ENCODE measurements around the gene LHX3. TPM values are rescaled to one million over a fixed set of nuclear protein-coding genes. Genes with fewer than 3 reads are reported as not detected.

The LHX3 gene
- polyA plus RNA-seq, 1 of the 3 experiments (the other 2 are of a cell fraction): not detected

DNA sequence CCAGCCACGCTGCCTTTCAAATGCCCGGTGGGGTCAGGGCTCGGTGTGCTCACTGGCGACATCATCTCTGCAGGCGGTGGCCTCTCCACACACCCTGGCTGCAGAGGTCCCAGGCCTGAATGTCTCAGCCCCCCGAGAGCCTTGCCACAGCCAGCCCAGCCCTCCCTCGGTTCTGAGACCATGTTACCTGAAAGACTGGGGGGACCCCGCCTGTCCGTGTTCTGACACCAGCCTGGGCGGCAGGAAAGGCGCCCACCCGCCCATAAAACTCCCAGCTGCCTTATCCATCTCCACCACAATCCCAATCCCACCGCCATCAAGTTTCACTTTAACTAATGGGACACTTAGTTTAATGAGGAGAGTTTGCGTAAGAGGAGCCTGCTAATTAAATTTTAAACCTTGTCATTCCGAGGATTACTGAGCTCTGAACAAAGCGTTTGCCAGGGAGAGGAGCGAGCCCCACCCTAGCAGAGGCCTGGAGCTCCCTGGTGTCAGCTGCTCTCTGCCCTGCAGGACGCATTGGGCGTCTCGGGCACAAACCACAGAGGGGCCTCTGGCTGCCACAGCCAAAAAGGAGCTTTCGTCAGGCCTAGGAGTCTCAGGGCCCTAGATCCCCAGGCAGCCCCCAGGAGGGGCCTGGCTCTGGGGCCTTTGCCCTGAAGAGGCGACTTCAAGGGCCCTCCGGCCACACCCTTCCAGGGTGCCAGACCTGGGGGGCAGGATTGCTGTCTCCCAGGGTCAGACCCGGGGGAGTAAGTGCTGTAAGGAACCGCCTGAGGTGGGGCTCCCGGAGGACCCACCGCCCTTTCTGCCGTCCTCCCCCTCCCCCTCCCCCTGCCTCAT is 15.3 kb downstream of the LHX3 start:
- no peak for TF ChIP-seq TCF12 (IDR thresholded peaks at IDR 0.05)
- TF ChIP-seq GABPA (IDR thresholded peaks at IDR 0.05; ENCODE audit: low read depth): no peak
- TF ChIP-seq TAF1 (IDR thresholded peaks at IDR 0.05; ENCODE audit: borderline replicate concordance, low read depth, low read length): no peak
- TF ChIP-seq FOSL2 (IDR thresholded peaks at IDR 0.05; ENCODE audit: borderline replicate concordance, low read depth): no peak
- no peak for TF ChIP-seq ELF1 (IDR thresholded peaks at IDR 0.05)
- no peak for TF ChIP-seq FOXM1 (IDR thresholded peaks at IDR 0.05; ENCODE audit: low read depth)
- no peak overlapping the region for H3K27ac ChIP-seq (ENCODE audit: low read depth in 2 of 2, low read length in 1 of 2)
- no peaks in the 10 kb centered on the region for H3K9me3 ChIP-seq
- 27% methylated on average over 26 of the region's 28 CpGs for WGBS (ENCODE audit: low lambda C conversion rate)
- no peaks in the 10 kb centered on the region for H3F3A ChIP-seq (replicated peaks; ENCODE audit: insufficient read depth)
- H2AFZ ChIP-seq (ENCODE audit: low read depth): no peak overlapping the region
- H3K79me2 ChIP-seq (ENCODE audit: insufficient read depth): no peaks in the 10 kb centered on the region
- ChIA-PET CTCF (interaction anchor here (0.7 to 1.8 kb wide), 3 partner anchors 13 to 482 kb away, joined by 3 to 4 read pairs (median 3); no protein-coding TSS in a partner anchor), POLR2A (no interaction called here)
- no peak overlapping the region for H3K4me3 ChIP-seq (ENCODE audit: low read depth in 2 of 2, low read length in 1 of 2)
- DNase-seq: peak; percentile 63
- no peaks in the 10 kb centered on the region for H3K9me2 ChIP-seq
- H3K4me1 ChIP-seq (ENCODE audit: control insufficient read depth in 1 of 2, insufficient read depth in 2 of 2, low read depth in 1 of 2, low read length in 1 of 2): no peaks in the 10 kb centered on the region
- no peaks in the 10 kb centered on the region for H4K20me1 ChIP-seq (ENCODE audit: insufficient read depth)
- H3K9ac ChIP-seq: no peak overlapping the region
- peak overlapping the region; percentile 15; the same call in 1 of the 2 replicates for H3K4me2 ChIP-seq
- H3K27me3 ChIP-seq (ENCODE audit: insufficient read depth): peaks cover 91% of the 10 kb centered on the region
- no peaks in the 10 kb centered on the region for H3K36me3 ChIP-seq (replicated peaks in 1 of 2; ENCODE audit: control insufficient read depth in 1 of 2, insufficient read depth in 2 of 2, low read length in 1 of 2)

DNA sequence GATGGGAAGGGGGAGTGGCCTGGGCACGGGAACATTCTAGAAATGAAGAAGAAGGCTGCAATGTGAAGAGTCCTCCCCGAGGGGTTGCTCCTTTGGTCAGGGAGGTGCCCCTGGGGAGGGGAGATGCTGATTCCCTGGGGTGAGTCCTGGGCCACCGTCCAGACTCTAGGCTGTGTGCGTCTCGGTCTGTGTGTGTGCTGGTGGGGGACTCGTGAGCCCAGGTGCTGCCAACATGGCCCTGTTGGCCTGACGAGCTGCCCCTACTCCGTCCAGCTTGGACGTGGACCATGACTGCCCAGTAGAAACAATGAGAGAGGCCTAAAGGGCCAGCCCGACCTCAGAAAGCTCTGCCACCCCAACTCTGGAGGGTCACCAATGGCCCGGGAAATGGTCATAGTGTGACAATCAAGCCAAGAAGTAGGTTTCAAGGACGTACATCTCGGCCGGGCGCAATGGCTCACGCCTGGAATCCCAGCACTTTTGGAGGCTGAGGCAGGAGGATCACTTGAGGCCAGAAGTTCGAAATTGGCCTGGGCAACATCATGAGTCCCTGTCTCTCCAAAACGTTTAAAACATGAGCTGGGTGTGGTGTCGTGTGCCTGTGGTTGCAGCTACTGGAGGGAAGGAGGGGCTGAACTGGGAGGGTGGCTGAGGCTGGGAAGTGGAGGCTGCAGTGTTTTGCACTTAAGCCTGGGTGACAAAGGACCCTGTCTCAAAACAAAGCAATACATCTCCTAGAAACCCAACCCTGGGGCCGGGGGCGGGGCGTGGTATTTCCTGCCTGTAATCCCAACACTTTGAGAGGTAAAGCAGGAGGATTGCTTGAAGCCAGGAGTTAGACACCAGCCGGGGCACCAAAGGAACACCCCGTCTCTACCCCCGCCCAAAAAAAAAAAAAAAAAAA is 17.0 kb downstream of the LHX3 start:
- H3K9me3 ChIP-seq: no peaks in the 10 kb centered on the region
- H3K36me3 ChIP-seq (replicated peaks in 1 of 2; ENCODE audit: control insufficient read depth in 1 of 2, insufficient read depth in 2 of 2, low read length in 1 of 2): no peaks in the 10 kb centered on the region
- TF ChIP-seq CHD2 (IDR thresholded peaks at IDR 0.05; ENCODE audit: low read length, partially characterized antibody) (no peak), NRF1 (IDR thresholded peaks at IDR 0.05; ENCODE audit: low read depth, low read length) (no peak), MXI1 (IDR thresholded peaks at IDR 0.05; ENCODE audit: low read depth, low read length) (no peak), FOXJ3 (CRISPR knock-in tag; IDR thresholded peaks at IDR 0.05) (no peak), GATA2 (CRISPR knock-in tag; IDR thresholded peaks at IDR 0.05) (no peak), SMC3 (IDR thresholded peaks at IDR 0.05; ENCODE audit: low read depth, low read length) (no peak), RAD21 (IDR thresholded peaks at IDR 0.05; ENCODE audit: low read length) (no peak), TEAD4 (IDR thresholded peaks at IDR 0.05; ENCODE audit: borderline replicate concordance, insufficient read depth) (no peak), NFIC (IDR thresholded peaks at IDR 0.05; ENCODE audit: borderline replicate concordance) (no peak), MEF2A (IDR thresholded peaks at IDR 0.05; ENCODE audit: borderline replicate concordance, low read depth) (no peak), SIN3A (IDR thresholded peaks at IDR 0.05; ENCODE audit: borderline replicate concordance, low read depth, low read length) (no peak), YY1 (IDR thresholded peaks at IDR 0.05; ENCODE audit: low read depth) (no peak), FOXM1 (IDR thresholded peaks at IDR 0.05; ENCODE audit: low read depth) (no peak), TAF1 (IDR thresholded peaks at IDR 0.05; ENCODE audit: borderline replicate concordance, low read depth, low read length) (no peak), RCOR1 (IDR thresholded peaks at IDR 0.05; ENCODE audit: low read length) (no peak), GABPA (IDR thresholded peaks at IDR 0.05; ENCODE audit: low read depth) (no peak)
- TF ChIP-seq, protein P1, sequence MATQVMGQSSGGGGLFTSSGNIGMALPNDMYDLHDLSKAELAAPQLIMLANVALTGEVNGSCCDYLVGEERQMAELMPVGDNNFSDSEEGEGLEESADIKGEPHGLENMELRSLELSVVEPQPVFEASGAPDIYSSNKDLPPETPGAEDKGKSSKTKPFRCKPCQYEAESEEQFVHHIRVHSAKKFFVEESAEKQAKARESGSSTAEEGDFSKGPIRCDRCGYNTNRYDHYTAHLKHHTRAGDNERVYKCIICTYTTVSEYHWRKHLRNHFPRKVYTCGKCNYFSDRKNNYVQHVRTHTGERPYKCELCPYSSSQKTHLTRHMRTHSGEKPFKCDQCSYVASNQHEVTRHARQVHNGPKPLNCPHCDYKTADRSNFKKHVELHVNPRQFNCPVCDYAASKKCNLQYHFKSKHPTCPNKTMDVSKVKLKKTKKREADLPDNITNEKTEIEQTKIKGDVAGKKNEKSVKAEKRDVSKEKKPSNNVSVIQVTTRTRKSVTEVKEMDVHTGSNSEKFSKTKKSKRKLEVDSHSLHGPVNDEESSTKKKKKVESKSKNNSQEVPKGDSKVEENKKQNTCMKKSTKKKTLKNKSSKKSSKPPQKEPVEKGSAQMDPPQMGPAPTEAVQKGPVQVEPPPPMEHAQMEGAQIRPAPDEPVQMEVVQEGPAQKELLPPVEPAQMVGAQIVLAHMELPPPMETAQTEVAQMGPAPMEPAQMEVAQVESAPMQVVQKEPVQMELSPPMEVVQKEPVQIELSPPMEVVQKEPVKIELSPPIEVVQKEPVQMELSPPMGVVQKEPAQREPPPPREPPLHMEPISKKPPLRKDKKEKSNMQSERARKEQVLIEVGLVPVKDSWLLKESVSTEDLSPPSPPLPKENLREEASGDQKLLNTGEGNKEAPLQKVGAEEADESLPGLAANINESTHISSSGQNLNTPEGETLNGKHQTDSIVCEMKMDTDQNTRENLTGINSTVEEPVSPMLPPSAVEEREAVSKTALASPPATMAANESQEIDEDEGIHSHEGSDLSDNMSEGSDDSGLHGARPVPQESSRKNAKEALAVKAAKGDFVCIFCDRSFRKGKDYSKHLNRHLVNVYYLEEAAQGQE (IDR thresholded peaks at IDR 0.05; ENCODE audit: low read depth, low read length): no peak
- CTCF ChIA-PET: interaction anchor here (0.7 to 6.9 kb wide), 8 partner anchors 9 to 183 kb away, joined by 3 to 69 read pairs (median 3); no protein-coding TSS in a partner anchor
- H3K27me3 ChIP-seq (ENCODE audit: insufficient read depth): peaks cover 97% of the 10 kb centered on the region
- H4K20me1 ChIP-seq (ENCODE audit: insufficient read depth): no peaks in the 10 kb centered on the region
- H3K27ac ChIP-seq (ENCODE audit: low read depth in 2 of 2, low read length in 1 of 2): no peak overlapping the region
- 25% methylated on average over 24 of the region's 25 CpGs for WGBS (ENCODE audit: low lambda C conversion rate)
- H3K9ac ChIP-seq: no peak overlapping the region
- no peaks in the 10 kb centered on the region for H3K9me2 ChIP-seq
- no peak overlapping the region for H3K4me3 ChIP-seq (ENCODE audit: low read depth in 2 of 2, low read length in 1 of 2)
- no peaks in the 10 kb centered on the region for H3F3A ChIP-seq (replicated peaks; ENCODE audit: insufficient read depth)
- H2AFZ ChIP-seq (ENCODE audit: low read depth): no peak overlapping the region
- POLR2A ChIA-PET: no interaction called here
- no peak overlapping the region for H3K4me2 ChIP-seq
- no peaks in the 10 kb centered on the region for H3K79me2 ChIP-seq (ENCODE audit: insufficient read depth)
- H3K4me1 ChIP-seq (ENCODE audit: control insufficient read depth in 1 of 2, insufficient read depth in 2 of 2, low read depth in 1 of 2, low read length in 1 of 2): no peaks in the 10 kb centered on the region
- no peak for DNase-seq
